ENCODE data around the gene RPS6KA2. TPM values are rescaled to one million over a fixed set of nuclear protein-coding genes. Genes with fewer than 3 reads are reported as not detected.
A peak's percentile ranks its signal among the peaks of the same experiment; 100 is the strongest.

The RPS6KA2 gene
- total RNA-seq, 4 donors from 2014 or later, result 11.8 to 66.0 (median 19.2) TPM

- WGBS, 2 donors, result 91 to 96% methylated on average over 27 of the region's 27 CpGs
- Histone ChIP-seq H3K4me3 (no peak overlapping the region), H3K4me1 (peaks cover 22 to 74% (median 35%) of the 10 kb centered on the region in 3 donors), H3K27me3 (peaks cover 0 to 3% (median 0%) of the 10 kb centered on the region in 4 donors), H3K27ac (peak overlapping the region; percentile 21 to 95 (median 81)), H3K9me3 (no peaks in the 10 kb centered on the region), H3K36me3 (no peaks in the 10 kb centered on the region)
- no peak for DNase-seq
- intact Hi-C loops (cut with DNase I), result no loop called here
- TF ChIP-seq POLR2A (IDR thresholded peaks at IDR 0.05) (no peak), CTCF (IDR thresholded peaks at IDR 0.05) (no peak)
Measured at GRCh38 chr6:166618866-166619761, 7.9 kb downstream of the RPS6KA2 start.

GRCh38 chr6:166618251-166618650 lies 8.8 kb downstream of the RPS6KA2 start:
- peaks cover 22 to 76% (median 36%) of the 10 kb centered on the region in 3 donors for H3K4me1 ChIP-seq
- H3K9me3 ChIP-seq, result no peaks in the 10 kb centered on the region
- H3K36me3 ChIP-seq, result no peaks in the 10 kb centered on the region
- no peak for DNase-seq
- H3K27ac ChIP-seq, result peak overlapping the region in 1 of 4 donors; percentile 32
- H3K4me3 ChIP-seq, result no peak overlapping the region
- H3K27me3 ChIP-seq, result peaks cover 0 to 3% (median 0%) of the 10 kb centered on the region in 4 donors
- WGBS, 2 donors, result 96% methylated on average over 4 of the region's 4 CpGs
- no peak for TF ChIP-seq POLR2A (IDR thresholded peaks at IDR 0.05)
- TF ChIP-seq CTCF (IDR thresholded peaks at IDR 0.05), result no peak
- intact Hi-C loops (cut with DNase I), result no loop called here

- H3K27me3 ChIP-seq, result no peaks in the 10 kb centered on the region
- 84 to 94% methylated on average over 7 of the region's 7 CpGs for WGBS, 2 donors
- DNase-seq, result no peak
Measured at GRCh38 chr6:166617359-166617758, 9.7 kb downstream of the RPS6KA2 start.

GRCh38 chr6:166616261-166617238 lies 10.5 kb downstream of the RPS6KA2 start:
- DNase-seq, result no peak
- WGBS, 2 donors, result 90 to 93% methylated on average over 19 to 22 of the region's 22 CpGs
- TF ChIP-seq CTCF (IDR thresholded peaks at IDR 0.05) (no peak), POLR2A (IDR thresholded peaks at IDR 0.05) (no peak)
- Histone ChIP-seq H3K27ac (peak overlapping the region in 3 of 4 donors; percentile 67 to 86 (median 78)), H3K27me3 (no peaks in the 10 kb centered on the region), H3K4me3 (no peak overlapping the region), H3K4me1 (peaks cover 15 to 76% (median 36%) of the 10 kb centered on the region in 3 donors), H3K9me3 (no peaks in the 10 kb centered on the region), H3K36me3 (no peaks in the 10 kb centered on the region)
- intact Hi-C loops (cut with DNase I), result no loop called here

More at GRCh38 chr6:166617359-166617758, 9.7 kb downstream of the RPS6KA2 start:
- peaks cover 17 to 76% (median 36%) of the 10 kb centered on the region in 3 donors for H3K4me1 ChIP-seq
- no peaks in the 10 kb centered on the region for H3K9me3 ChIP-seq
- H3K4me3 ChIP-seq, result no peak overlapping the region
- no peak for TF ChIP-seq CTCF (IDR thresholded peaks at IDR 0.05)
- TF ChIP-seq POLR2A (IDR thresholded peaks at IDR 0.05), result no peak
- H3K27ac ChIP-seq, result no peak overlapping the region
- H3K36me3 ChIP-seq, result no peaks in the 10 kb centered on the region
- intact Hi-C loops (cut with DNase I), result no loop called here
